ENCODE data around the gene CADM1.

DNA sequence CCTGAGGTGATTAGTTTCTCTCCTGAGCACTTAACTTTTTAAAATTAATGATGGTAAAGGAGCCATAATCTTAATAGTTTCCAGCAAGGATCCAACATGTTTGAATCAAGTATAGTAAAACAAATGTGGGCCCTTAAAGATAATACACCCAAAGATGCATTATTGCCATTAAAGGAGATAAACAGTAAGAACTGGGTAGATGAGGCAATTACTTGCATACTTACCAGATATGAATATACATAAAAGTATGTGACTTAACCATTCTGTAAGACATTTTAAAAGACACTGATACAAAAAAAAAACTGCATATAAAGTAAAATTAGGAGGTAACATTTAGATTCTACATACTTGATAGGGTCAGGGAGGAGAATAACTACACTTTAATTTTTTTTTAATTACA is 48.2 kb downstream of the CADM1 start:
- TF ChIP-seq SIN3A (IDR thresholded peaks at IDR 0.05; ENCODE audit: borderline replicate concordance, insufficient read depth, low read length) (no peak), POLR2AphosphoS5 (IDR thresholded peaks at IDR 0.05; ENCODE audit: low read depth, low read length) (no peak)
- TF ChIP-seq, protein P1, sequence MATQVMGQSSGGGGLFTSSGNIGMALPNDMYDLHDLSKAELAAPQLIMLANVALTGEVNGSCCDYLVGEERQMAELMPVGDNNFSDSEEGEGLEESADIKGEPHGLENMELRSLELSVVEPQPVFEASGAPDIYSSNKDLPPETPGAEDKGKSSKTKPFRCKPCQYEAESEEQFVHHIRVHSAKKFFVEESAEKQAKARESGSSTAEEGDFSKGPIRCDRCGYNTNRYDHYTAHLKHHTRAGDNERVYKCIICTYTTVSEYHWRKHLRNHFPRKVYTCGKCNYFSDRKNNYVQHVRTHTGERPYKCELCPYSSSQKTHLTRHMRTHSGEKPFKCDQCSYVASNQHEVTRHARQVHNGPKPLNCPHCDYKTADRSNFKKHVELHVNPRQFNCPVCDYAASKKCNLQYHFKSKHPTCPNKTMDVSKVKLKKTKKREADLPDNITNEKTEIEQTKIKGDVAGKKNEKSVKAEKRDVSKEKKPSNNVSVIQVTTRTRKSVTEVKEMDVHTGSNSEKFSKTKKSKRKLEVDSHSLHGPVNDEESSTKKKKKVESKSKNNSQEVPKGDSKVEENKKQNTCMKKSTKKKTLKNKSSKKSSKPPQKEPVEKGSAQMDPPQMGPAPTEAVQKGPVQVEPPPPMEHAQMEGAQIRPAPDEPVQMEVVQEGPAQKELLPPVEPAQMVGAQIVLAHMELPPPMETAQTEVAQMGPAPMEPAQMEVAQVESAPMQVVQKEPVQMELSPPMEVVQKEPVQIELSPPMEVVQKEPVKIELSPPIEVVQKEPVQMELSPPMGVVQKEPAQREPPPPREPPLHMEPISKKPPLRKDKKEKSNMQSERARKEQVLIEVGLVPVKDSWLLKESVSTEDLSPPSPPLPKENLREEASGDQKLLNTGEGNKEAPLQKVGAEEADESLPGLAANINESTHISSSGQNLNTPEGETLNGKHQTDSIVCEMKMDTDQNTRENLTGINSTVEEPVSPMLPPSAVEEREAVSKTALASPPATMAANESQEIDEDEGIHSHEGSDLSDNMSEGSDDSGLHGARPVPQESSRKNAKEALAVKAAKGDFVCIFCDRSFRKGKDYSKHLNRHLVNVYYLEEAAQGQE (IDR thresholded peaks at IDR 0.05; ENCODE audit: insufficient read depth in 1 of 2, low read depth in 2 of 2, low read length in 2 of 2) = no peak

Data from PFSK-1 (cell line).